Heart right ventricle (tissue), 16 donors: ENCODE data around the gene YKT6. TPM values are rescaled to one million over a fixed set of nuclear protein-coding genes. Genes with fewer than 3 reads are reported as not detected.

ENCODE experiments used
- ATAC-seq, 8 donors: fragments of 200-7000 bp; cut with Tn5 transposase; one replicate each; pipeline ENCODE4 v1.9.1; 2020; ENCODE audit warnings: mild to moderate bottlenecking in 8 of 8, moderate library complexity in 8 of 8, moderate number of reproducible peaks in 1 of 8
- DNase-seq, 2 donors: peaks; one replicate each; pipeline ENCODE4 v3.0.0-alpha.2; 2020
- H3K27ac ChIP-seq, 10 donors: fragments of 200-600 bp; sonication (generic) in 2 of 10; one replicate each; pipeline versions ENCODE4 v1.5.0 to v1.8.0; 2020 to 2022; ENCODE audit warnings: mild to moderate bottlenecking in 3 of 10
- H3K27me3 ChIP-seq, 7 donors: fragments of 200-600 bp; one replicate each; pipeline ENCODE4 v1.8.0; 2021 to 2022; ENCODE audit warnings: mild to moderate bottlenecking in 2 of 7
- H3K36me3 ChIP-seq, 9 donors: fragments of 200-600 bp; sonication (generic) in 1 of 9; one replicate each; pipeline versions ENCODE4 v1.5.0 to v1.8.0; 2020 to 2022; ENCODE audit warnings: mild to moderate bottlenecking in 2 of 9
- H3K4me1 ChIP-seq, 9 donors: fragments of 200-600 bp; sonication (generic) in 1 of 9; one replicate each; pipeline versions ENCODE4 v1.5.0 to v1.8.0; 2020 to 2022; ENCODE audit warnings: mild to moderate bottlenecking in 4 of 9
- H3K4me3 ChIP-seq, 10 donors: fragments of 200-600 bp; sonication (generic) in 2 of 10; one replicate each; pipeline versions ENCODE4 v1.5.0 to v1.8.0; 2020 to 2022; ENCODE audit warnings: mild to moderate bottlenecking in 7 of 10, moderate library complexity in 2 of 10
- H3K9me3 ChIP-seq, 11 donors: fragments of 200-600 bp in 10 of 11; sonication (generic) in 2 of 11; one replicate each; pipeline versions ENCODE4 v1.5.0 to v1.8.0; 2013 to 2022; ENCODE audit warnings: mild to moderate bottlenecking in 2 of 11, control low read depth in 1 of 11, moderate library complexity in 1 of 11
- CTCF ChIP-seq, 9 donors: fragments of 200-600 bp; sonication (generic) in 2 of 9; IDR thresholded peaks; one replicate each; pipeline versions ENCODE4 v1.5.0 to v1.8.0; 2021 to 2022; ENCODE audit warnings: antibody characterized with exemption in 9 of 9, mild to moderate bottlenecking in 5 of 9, moderate library complexity in 1 of 9
- WGBS, 2 donors: extraction: QIAGEN DNeasy Blood & Tissue Kit; methylation state at CpG; one replicate each; pipeline ENCODE4 v1.1.7; 2013; ENCODE audit warnings: inconsistent platforms in 1 of 2; 5-methylcytosine and 5-hydroxymethylcytosine counted together
- intact Hi-C, 10 donors: fragments of 100-400 bp; cut with DNase I; formaldehyde crosslinking; loops; one replicate each; pipeline versions ENCODE4 v1.11.1 to v1.14.2; 2022
- polyA plus RNA-seq, 2 donors: library from polyadenylated mRNA; stranded (reverse); fragments of 200-250 nt; gene quantifications; one replicate each; pipeline ENCODE4 v1.2.3, GENCODE V29; 2013
- total RNA-seq, 10 donors: library from RNA; stranded (reverse); fragmentation: NEBNext Ultra II Directional in 3 of 10; extraction: Animal tissue kit (Norgen Biotek cat#: 25700) in 3 of 10; gene quantifications; one replicate each; pipeline versions ENCODE4 v1.2.1 to v1.2.4, GENCODE V29; 2021 to 2023
- donor health status: Arrhythmogenic right ventricular cardiomyopathy.
- donor health status: ischemic (EF 13 %, LVEDD 7.1; RV severe dilation, severe dysfunction).
- donor health status: healthy with polysubstance abuse.
- donor health status: DM: no; HTN: yes; CAD: no.
- donor health status: DM: no; HTN: no; CAD: no.
- donor health status: ischemic (EF 25% LVEDD 6.9; RV normal size, moderate dysfunction).
- donor health status: ischemic (EF 25% LVEDD 5.7; RV mildly dilated, moderate dysfunction).
- donor health status: healthy.
- donor health status: DM: yes; HTN: yes; CAD: no.
- donor health status: Ischemic cardiomyopathy.
- donor health status: ischemic (EF 35%, LVEDD 5.7; RV mildly dilated, moderate dysfunction).
- donor health status: nonischemic (EF 11% LVEDD 7.7; RV severe dilation, severe dysfunction).
- donor health status: DM: yes; HTN: yes; CAD: no.
- donor health status: PGD.
- donor health status: ischemic (EF 29% LVEDD 5.4; RV normal size, mild dysfunction).
- donor health status: nonischemic (EF 23%, LVEDD 6.1; RV moderate dilation, normal function).

The YKT6 gene
- total and polyA plus RNA-seq, 12 donors = 27.7 to 79.6 (median 47.7) TPM

- Histone ChIP-seq H3K4me1 (peaks cover 0 to 10% (median 0%) of the 10 kb centered on the region in 9 donors), H3K4me3 (no peak overlapping the region), H3K27ac (no peak overlapping the region), H3K36me3 (no peaks in the 10 kb centered on the region), H3K9me3 (no peaks in the 10 kb centered on the region), H3K27me3 (no peaks in the 10 kb centered on the region)
- ATAC-seq (no peak), DNase-seq (no peak)
- no peak for TF ChIP-seq CTCF (IDR thresholded peaks at IDR 0.05)
- intact Hi-C loops = no loop called here
- WGBS, 2 donors = 74 to 84% methylated on average over 15 of the region's 15 CpGs
Measured at GRCh38 chr7:44157116-44158080, 43.4 kb upstream of the YKT6 start.

DNA sequence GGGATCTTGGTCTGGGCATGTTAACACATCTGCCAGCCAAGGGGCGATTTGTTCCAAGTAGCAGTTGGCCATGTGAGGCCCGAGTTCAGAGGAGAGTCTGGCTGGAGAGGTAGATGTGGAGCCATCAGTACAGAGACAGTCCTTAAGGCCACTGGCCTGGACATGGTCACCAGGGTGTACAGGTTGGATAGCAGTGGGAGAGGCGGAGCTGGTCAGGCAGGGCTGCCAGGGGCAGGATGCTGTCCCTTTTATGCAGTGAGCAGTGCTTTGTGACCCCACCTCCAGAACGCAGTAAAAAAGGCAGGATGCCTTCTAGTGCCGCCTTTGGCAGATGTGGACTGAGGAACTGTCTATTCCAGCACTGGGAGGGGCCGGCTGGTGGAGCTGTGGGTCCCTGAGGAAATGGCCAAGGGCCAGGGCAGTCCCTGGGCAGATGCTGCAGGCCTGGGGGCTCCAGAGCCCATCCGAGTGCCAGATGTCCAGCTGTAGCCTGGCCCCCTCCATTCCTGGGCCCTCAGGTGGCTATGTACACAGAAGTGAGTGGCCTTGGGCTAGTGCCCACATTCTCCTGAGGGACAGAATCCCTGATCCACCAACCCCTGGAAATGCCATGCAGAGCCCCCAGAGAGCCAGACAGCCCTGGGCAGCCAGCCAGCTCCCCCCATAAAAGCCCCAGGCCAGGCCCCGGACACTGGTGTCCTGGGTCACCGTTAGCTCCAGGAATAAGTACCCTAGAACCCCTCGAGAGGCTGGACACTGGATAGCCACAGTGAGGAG lies 42.5 kb upstream of the YKT6 start:
- intact Hi-C loops = no loop called here
- DNase-seq (no peak), ATAC-seq (peak in 1 of 8 donors; percentile 20)
- Histone ChIP-seq H3K4me1 (peaks cover 0 to 10% (median 0%) of the 10 kb centered on the region in 9 donors), H3K27ac (no peak overlapping the region), H3K36me3 (no peaks in the 10 kb centered on the region), H3K4me3 (no peak overlapping the region), H3K9me3 (no peaks in the 10 kb centered on the region), H3K27me3 (no peaks in the 10 kb centered on the region)
- WGBS, 2 donors = 77 to 80% methylated on average over 10 of the region's 10 CpGs
- TF ChIP-seq CTCF (IDR thresholded peaks at IDR 0.05) = no peak

DNA sequence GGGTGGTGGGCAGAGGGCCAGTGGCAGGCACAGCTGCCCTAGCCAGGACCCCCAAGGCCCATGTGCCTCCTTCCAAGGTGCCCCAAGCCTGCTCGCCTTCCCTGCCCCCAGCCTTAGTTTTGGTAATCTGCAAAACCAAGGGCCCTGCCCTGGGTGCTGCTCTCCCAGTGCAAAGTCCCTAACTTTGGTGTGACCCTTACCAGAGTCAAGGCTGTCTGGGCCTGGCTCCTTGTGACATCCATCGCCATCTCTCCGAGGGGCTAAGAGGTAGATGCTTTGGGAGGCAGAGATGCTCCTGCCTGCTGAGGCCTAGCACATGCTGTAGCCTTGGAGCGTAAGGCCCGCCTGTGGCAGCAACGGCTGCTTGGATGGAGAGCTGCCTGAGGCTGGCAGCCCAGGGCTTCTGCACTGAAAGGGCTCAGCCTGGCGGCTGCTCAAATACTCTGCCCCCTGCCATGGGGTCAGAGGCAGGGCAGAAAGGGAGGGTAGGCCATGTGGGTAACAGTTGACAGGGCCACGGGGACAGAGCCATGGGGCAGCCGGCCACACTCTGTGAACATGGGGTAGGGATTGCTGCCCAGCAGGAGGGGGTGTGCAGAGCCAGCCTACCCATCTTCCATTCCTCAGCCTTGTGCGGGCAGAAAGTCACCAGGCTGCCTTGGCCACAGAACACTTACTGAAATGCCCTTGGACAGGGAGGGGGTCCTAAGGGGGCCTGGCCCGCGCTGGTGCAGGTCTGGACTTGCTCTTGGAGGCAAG lies 41.7 kb upstream of the YKT6 start:
- WGBS, 2 donors = 90 to 92% methylated on average over 12 of the region's 12 CpGs
- DNase-seq (no peak), ATAC-seq (peak in 4 of 8 donors; percentile 7 to 37 (median 10))
- no peaks in the 10 kb centered on the region for H3K36me3 ChIP-seq
- no peak overlapping the region for H3K27ac ChIP-seq
- no peaks in the 10 kb centered on the region for H3K27me3 ChIP-seq
- H3K4me3 ChIP-seq = no peak overlapping the region
- TF ChIP-seq CTCF (IDR thresholded peaks at IDR 0.05) = no peak
- intact Hi-C loops = no loop called here
- no peaks in the 10 kb centered on the region for H3K9me3 ChIP-seq
- peaks cover 0 to 10% (median 0%) of the 10 kb centered on the region in 9 donors for H3K4me1 ChIP-seq
